HepG2 (cell line): ENCODE data around the gene OLFM1. TPM values are rescaled to one million over a fixed set of nuclear protein-coding genes. Genes with fewer than 3 reads are reported as not detected.
A peak's percentile ranks its signal among the peaks of the same experiment; 100 is the strongest.

Experiments
- ARHGAP35 ChIP-seq: sonication (generic); formaldehyde crosslinking; IDR thresholded peaks from 2 replicates; pipeline ENCODE4 v1.9.0; 2022; ENCODE audit warnings: mild to moderate bottlenecking, inconsistent platforms, moderate library complexity, missing genetic modification reagents, borderline replicate concordance
- ARNT ChIP-seq: fragments of 450-650 bp; IDR thresholded peaks from 2 replicates; pipeline ENCODE4 v1.6.1; 2017
- BRD4 ChIP-seq: sonication (generic); formaldehyde crosslinking; IDR thresholded peaks from 2 replicates; pipeline ENCODE4 v1.4.0; 2020; ENCODE audit warnings: missing genetic modification reagents
- CHCHD3 ChIP-seq: sonication (generic); formaldehyde crosslinking; IDR thresholded peaks from 2 replicates; pipeline ENCODE4 v1.8.0; 2022; ENCODE audit warnings: mild to moderate bottlenecking, missing genetic modification reagents, moderate library complexity
- ELF1 ChIP-seq: sonication (generic); formaldehyde crosslinking; IDR thresholded peaks from 2 replicates; pipeline ENCODE4 v1.4.0; 2020; ENCODE audit warnings: missing genetic modification reagents
- ELF3 ChIP-seq: IDR thresholded peaks from 2 replicates; pipeline ENCODE4 v1.6.1; 2016; ENCODE audit warnings: missing genetic modification reagents, missing compliant biosample characterization
- KDM4B ChIP-seq: sonication (generic); formaldehyde crosslinking; IDR thresholded peaks from 2 replicates; pipeline ENCODE4 v1.4.0; 2020; ENCODE audit warnings: missing genetic modification reagents
- KMT2B ChIP-seq: IDR thresholded peaks from 2 replicates; pipeline ENCODE4 v1.6.1; 2016; ENCODE audit warnings: missing genetic modification reagents, missing compliant biosample characterization
- LCORL ChIP-seq, 2 experiments: fragments of 450-650 bp in 1 of 2; sonication (generic) in 1 of 2; formaldehyde crosslinking in 1 of 2; IDR thresholded peaks; 2 replicates each; pipeline versions ENCODE4 v1.5.0 to v1.6.1; 2017 to 2020; ENCODE audit warnings: antibody characterized with exemption in 1 of 2, missing genetic modification reagents in 1 of 2
- MLLT10 ChIP-seq: sonication (generic); formaldehyde crosslinking; IDR thresholded peaks from 2 replicates; pipeline ENCODE4 v1.4.0; 2020; ENCODE audit warnings: missing genetic modification reagents
- NR3C1 ChIP-seq: sonication (generic); formaldehyde crosslinking; IDR thresholded peaks from 2 replicates; pipeline ENCODE4 v1.4.0; 2020; ENCODE audit warnings: missing genetic modification reagents
- POLR2AphosphoS5 ChIP-seq: IDR thresholded peaks from 2 replicates; pipeline ENCODE4 v1.6.1; 2012; ENCODE audit warnings: low read depth, low read length
- RFX3 ChIP-seq: IDR thresholded peaks from 2 replicates; pipeline ENCODE4 v1.6.1; 2016; ENCODE audit warnings: missing biosample characterization, missing genetic modification reagents
- SMARCE1 ChIP-seq: fragments of 450-650 bp; IDR thresholded peaks from 2 replicates; pipeline ENCODE4 v1.6.1; 2017; ENCODE audit warnings: borderline replicate concordance
- ZNF143 ChIP-seq: sonication (generic); formaldehyde crosslinking; IDR thresholded peaks from 2 replicates; pipeline ENCODE4 v1.4.0; 2020; ENCODE audit warnings: missing genetic modification reagents
- ZNF431 ChIP-seq: sonication (generic); formaldehyde crosslinking; IDR thresholded peaks from 2 replicates; pipeline ENCODE4 v1.9.0; 2022; ENCODE audit warnings: missing genetic modification reagents, low read depth, mild to moderate bottlenecking, borderline replicate concordance
- ZNF850 ChIP-seq: sonication (generic); formaldehyde crosslinking; conservative IDR thresholded peaks from 2 replicates; pipeline ENCODE4 v1.9.0; 2021; ENCODE audit warnings: mild to moderate bottlenecking, missing genetic modification reagents
- polyA plus RNA-seq, 8 experiments: library from polyadenylated mRNA; depleted of rRNA in 3 of 8; stranded (reverse) in 7 of 8; unstranded in 1 of 8; fragments of >200 nt; fragmentation: Illumina TruSeq in 4 of 8; extraction: Trizol in 4 of 8; gene quantifications; 2 replicates each; pipeline versions ENCODE4 v1.2.1 to v1.2.3, GENCODE V29; 2011 to 2016; ENCODE audit warnings: low read depth in 4 of 8, missing spikeins in 1 of 8, mixed read lengths in 1 of 8; ENCODE audit not compliant: insufficient read depth in 1 of 8
- total RNA-seq, 5 experiments: library from RNA; depleted of rRNA; stranded (reverse); fragments of >200 nt; fragmentation: Illumina TruSeq; extraction: Trizol; gene quantifications; 2 replicates each; pipeline ENCODE4 v1.2.3, GENCODE V29; 2016; ENCODE audit warnings: low read depth in 1 of 5
- TF ChIP-seq, protein P1 (sequence below): sonication (generic); formaldehyde crosslinking; IDR thresholded peaks from 2 replicates; pipeline ENCODE4 v1.4.0; 2020; ENCODE audit warnings: mild to moderate bottlenecking, missing genetic modification reagents, borderline replicate concordance
- TF ChIP-seq, protein P2 (sequence below): sonication (generic); formaldehyde crosslinking; IDR thresholded peaks from 2 replicates; pipeline ENCODE4 v1.8.0; 2022; ENCODE audit warnings: mild to moderate bottlenecking, missing genetic modification reagents; ENCODE audit not compliant: insufficient replicate concordance
- TF ChIP-seq, protein P3 (sequence below): IDR thresholded peaks from 2 replicates; pipeline ENCODE4 v1.6.1; 2016; ENCODE audit warnings: mild to moderate bottlenecking
- TF ChIP-seq, protein P4 (sequence below): IDR thresholded peaks from 2 replicates; pipeline ENCODE4 v1.6.1; 2016; ENCODE audit warnings: low read depth, borderline replicate concordance
- TF ChIP-seq, protein P5 (sequence below): sonication (generic); formaldehyde crosslinking; IDR thresholded peaks from 2 replicates; pipeline ENCODE4 v1.5.0; 2020; ENCODE audit warnings: missing genetic modification reagents

The OLFM1 gene
- total and polyA plus RNA-seq, 2 of the 13 experiments (the other 11 are each of a cell fraction or from before 2014, with no cell fraction given) = not detected

DNA sequence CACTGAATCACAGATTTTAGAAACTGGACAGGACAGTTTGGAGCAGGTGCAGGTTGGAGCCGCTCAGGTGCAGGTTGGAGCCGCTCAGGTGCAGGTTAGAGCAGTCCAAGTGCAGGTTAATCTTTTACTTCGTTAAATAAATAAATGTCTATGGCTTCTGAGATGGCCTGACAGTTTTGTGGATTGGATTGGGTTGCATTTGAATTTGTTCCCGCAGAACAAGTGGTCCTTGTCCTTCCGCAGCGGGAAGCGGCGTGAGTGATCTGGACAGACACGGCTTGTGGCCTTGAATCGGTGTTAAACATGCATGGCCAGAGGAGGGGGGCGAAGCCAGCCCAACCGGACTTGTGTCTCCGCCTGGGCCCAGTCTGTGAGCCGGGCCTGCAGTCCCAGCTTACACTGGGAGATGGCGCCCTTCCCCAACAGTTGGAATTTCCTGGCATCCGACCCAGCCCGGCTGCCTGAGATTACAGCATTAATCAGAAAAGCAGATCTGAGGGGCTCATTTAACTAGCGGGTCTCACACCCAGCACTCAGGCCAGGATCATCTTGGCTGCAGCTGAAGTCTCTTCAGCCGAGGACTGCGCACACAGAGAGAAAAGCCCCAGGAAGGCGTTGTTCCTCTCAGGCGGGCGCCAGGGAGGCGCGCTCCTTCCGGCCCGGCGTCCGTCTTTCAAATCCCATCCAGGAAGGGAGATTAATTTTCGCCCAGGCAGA, 1.5 kb upstream of the OLFM1 start (continued):
- TF ChIP-seq, protein P1, sequence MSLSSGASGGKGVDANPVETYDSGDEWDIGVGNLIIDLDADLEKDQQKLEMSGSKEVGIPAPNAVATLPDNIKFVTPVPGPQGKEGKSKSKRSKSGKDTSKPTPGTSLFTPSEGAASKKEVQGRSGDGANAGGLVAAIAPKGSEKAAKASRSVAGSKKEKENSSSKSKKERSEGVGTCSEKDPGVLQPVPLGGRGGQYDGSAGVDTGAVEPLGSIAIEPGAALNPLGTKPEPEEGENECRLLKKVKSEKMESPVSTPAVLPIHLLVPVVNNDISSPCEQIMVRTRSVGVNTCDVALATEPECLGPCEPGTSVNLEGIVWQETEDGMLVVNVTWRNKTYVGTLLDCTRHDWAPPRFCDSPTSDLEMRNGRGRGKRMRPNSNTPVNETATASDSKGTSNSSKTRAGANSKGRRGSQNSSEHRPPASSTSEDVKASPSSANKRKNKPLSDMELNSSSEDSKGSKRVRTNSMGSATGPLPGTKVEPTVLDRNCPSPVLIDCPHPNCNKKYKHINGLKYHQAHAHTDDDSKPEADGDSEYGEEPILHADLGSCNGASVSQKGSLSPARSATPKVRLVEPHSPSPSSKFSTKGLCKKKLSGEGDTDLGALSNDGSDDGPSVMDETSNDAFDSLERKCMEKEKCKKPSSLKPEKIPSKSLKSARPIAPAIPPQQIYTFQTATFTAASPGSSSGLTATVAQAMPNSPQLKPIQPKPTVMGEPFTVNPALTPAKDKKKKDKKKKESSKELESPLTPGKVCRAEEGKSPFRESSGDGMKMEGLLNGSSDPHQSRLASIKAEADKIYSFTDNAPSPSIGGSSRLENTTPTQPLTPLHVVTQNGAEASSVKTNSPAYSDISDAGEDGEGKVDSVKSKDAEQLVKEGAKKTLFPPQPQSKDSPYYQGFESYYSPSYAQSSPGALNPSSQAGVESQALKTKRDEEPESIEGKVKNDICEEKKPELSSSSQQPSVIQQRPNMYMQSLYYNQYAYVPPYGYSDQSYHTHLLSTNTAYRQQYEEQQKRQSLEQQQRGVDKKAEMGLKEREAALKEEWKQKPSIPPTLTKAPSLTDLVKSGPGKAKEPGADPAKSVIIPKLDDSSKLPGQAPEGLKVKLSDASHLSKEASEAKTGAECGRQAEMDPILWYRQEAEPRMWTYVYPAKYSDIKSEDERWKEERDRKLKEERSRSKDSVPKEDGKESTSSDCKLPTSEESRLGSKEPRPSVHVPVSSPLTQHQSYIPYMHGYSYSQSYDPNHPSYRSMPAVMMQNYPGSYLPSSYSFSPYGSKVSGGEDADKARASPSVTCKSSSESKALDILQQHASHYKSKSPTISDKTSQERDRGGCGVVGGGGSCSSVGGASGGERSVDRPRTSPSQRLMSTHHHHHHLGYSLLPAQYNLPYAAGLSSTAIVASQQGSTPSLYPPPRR (CRISPR knock-in tag) = peak; percentile 83; the same call in 1 of the 2 replicates
- TF ChIP-seq ZNF431 (CRISPR knock-in tag) (no peak), ZNF850 (CRISPR knock-in tag) (no peak), MLLT10 (CRISPR knock-in tag) (no peak), LCORL (IDR thresholded peaks at IDR 0.05) (no peak), LCORL (CRISPR knock-in tag; IDR thresholded peaks at IDR 0.05) (peak; percentile 80), ELF3 (CRISPR knock-in tag) (peak; percentile 74), ZNF143 (CRISPR knock-in tag) (no peak), SMARCE1 (no peak), ELF1 (CRISPR knock-in tag) (peak; percentile 63), KDM4B (CRISPR knock-in tag) (peak; percentile 31; the same call in 1 of the 2 replicates), KMT2B (CRISPR knock-in tag) (peak; percentile 39; the same call in 1 of the 2 replicates), RFX3 (CRISPR knock-in tag) (no peak), POLR2AphosphoS5 (no peak), ARNT (no peak), BRD4 (CRISPR knock-in tag) (no peak), NR3C1 (no peak), CHCHD3 (CRISPR knock-in tag) (no peak), ARHGAP35 (CRISPR knock-in tag) (no peak)
- TF ChIP-seq, protein P2, sequence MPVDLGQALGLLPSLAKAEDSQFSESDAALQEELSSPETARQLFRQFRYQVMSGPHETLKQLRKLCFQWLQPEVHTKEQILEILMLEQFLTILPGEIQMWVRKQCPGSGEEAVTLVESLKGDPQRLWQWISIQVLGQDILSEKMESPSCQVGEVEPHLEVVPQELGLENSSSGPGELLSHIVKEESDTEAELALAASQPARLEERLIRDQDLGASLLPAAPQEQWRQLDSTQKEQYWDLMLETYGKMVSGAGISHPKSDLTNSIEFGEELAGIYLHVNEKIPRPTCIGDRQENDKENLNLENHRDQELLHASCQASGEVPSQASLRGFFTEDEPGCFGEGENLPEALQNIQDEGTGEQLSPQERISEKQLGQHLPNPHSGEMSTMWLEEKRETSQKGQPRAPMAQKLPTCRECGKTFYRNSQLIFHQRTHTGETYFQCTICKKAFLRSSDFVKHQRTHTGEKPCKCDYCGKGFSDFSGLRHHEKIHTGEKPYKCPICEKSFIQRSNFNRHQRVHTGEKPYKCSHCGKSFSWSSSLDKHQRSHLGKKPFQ (CRISPR knock-in tag) = no peak
- TF ChIP-seq, protein P3, sequence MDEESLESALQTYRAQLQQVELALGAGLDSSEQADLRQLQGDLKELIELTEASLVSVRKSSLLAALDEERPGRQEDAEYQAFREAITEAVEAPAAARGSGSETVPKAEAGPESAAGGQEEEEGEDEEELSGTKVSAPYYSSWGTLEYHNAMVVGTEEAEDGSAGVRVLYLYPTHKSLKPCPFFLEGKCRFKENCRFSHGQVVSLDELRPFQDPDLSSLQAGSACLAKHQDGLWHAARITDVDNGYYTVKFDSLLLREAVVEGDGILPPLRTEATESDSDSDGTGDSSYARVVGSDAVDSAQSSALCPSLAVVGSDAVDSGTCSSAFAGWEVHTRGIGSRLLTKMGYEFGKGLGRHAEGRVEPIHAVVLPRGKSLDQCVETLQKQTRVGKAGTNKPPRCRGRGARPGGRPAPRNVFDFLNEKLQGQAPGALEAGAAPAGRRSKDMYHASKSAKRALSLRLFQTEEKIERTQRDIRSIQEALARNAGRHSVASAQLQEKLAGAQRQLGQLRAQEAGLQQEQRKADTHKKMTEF (CRISPR knock-in tag) = peak; percentile 73
- TF ChIP-seq, protein P4, sequence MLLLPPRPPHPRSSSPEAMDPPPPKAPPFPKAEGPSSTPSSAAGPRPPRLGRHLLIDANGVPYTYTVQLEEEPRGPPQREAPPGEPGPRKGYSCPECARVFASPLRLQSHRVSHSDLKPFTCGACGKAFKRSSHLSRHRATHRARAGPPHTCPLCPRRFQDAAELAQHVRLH = peak; percentile 83; the same call in 1 of the 2 replicates
- TF ChIP-seq, protein P5, sequence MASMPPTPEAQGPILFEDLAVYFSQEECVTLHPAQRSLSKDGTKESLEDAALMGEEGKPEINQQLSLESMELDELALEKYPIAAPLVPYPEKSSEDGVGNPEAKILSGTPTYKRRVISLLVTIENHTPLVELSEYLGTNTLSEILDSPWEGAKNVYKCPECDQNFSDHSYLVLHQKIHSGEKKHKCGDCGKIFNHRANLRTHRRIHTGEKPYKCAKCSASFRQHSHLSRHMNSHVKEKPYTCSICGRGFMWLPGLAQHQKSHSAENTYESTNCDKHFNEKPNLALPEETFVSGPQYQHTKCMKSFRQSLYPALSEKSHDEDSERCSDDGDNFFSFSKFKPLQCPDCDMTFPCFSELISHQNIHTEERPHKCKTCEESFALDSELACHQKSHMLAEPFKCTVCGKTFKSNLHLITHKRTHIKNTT (CRISPR knock-in tag) = no peak
